Measurements from ENCODE around the gene TMEM190. TPM values are rescaled to one million over a fixed set of nuclear protein-coding genes. Genes with fewer than 3 reads are reported as not detected.

The TMEM190 gene
- total and polyA plus RNA-seq, 9 of the 15 experiments (the other 6 are each of a cell fraction or from before 2014, with no cell fraction given) = not detected

- TF ChIP-seq TSHZ1 (CRISPR knock-in tag; IDR thresholded peaks at IDR 0.05) (no peak), SMARCA4 (IDR thresholded peaks at IDR 0.05) (no peak), MYNN (IDR thresholded peaks at IDR 0.05) (no peak), MYNN (CRISPR knock-in tag; IDR thresholded peaks at IDR 0.05) (no peak), HDAC2 (IDR thresholded peaks at IDR 0.05) (no peak), CUX1 (CRISPR knock-in tag; IDR thresholded peaks at IDR 0.05) (no peak), FOXJ3 (CRISPR knock-in tag; IDR thresholded peaks at IDR 0.05) (no peak), KDM2B (CRISPR knock-in tag; IDR thresholded peaks at IDR 0.05) (no peak), POLR3G (IDR thresholded peaks at IDR 0.05; ENCODE audit: extremely low read depth, insufficient read length, insufficient replicate concordance) (no peak), HMGXB4 (CRISPR knock-in tag; IDR thresholded peaks at IDR 0.05) (peak; percentile 21; the same call in 1 of the 2 replicates), XRCC3 (IDR thresholded peaks at IDR 0.05) (no peak), NFIX (CRISPR knock-in tag; IDR thresholded peaks at IDR 0.05; ENCODE audit: low read depth) (no peak), PTRF (tag; IDR thresholded peaks at IDR 0.05) (no peak), CREB3L1 (IDR thresholded peaks at IDR 0.05; ENCODE audit: borderline replicate concordance, low read depth) (peak; percentile 72; the same call in 1 of the 2 replicates)
Measured at GRCh38 chr19:55407800-55408532, 31.3 kb downstream of the TMEM190 start (continued).

All from K562 (cell line).